ENCODE results near the gene PPARG.

The PPARG gene

GRCh38 chr3:12479919-12480427 is 191.1 kb downstream of the PPARG start:
- DNase-seq (ENCODE audit: low read depth in 2 of 2): no peak

- no peak for DNase-seq (ENCODE audit: low read depth in 2 of 2)
These were observed 194.5 kb downstream of the PPARG start for GRCh38 chr3:12483410-12483809.

GRCh38 chr3:12483872-12484197 is 195.0 kb downstream of the PPARG start:
- no peak for DNase-seq (ENCODE audit: low read depth in 2 of 2)
